Tibial nerve (tissue), 4 donors: ENCODE measurements around the gene MALAT1. TPM values are rescaled to one million over a fixed set of nuclear protein-coding genes. Genes with fewer than 3 reads are reported as not detected.

ENCODE experiments used
- DNase-seq, 2 donors: peaks; one replicate each; pipeline ENCODE4 v3.0.0-alpha.2; 2019; ENCODE audit warnings: low spot score in 2 of 2
- H3K27ac ChIP-seq, 4 donors: fragments of 200-600 bp; sonication (generic) in 3 of 4; one replicate each; pipeline ENCODE4 v1.5.1; 2017 to 2019; ENCODE audit warnings: mild to moderate bottlenecking in 1 of 4
- H3K27me3 ChIP-seq, 2 donors: fragments of 200-600 bp; sonication (generic) in 1 of 2; one replicate each; pipeline versions ENCODE4 v1.5.1 to v1.6.0; 2017 to 2019
- H3K36me3 ChIP-seq, 3 donors: fragments of 200-600 bp; sonication (generic); one replicate each; pipeline ENCODE4 v1.5.1; 2018 to 2019
- H3K4me1 ChIP-seq, 4 donors: fragments of 200-600 bp; sonication (generic) in 3 of 4; one replicate each; pipeline ENCODE4 v1.5.1; 2017 to 2019
- H3K4me3 ChIP-seq, 4 donors: fragments of 200-600 bp; sonication (generic) in 3 of 4; one replicate each; pipeline ENCODE4 v1.5.1; 2017 to 2019; ENCODE audit warnings: mild to moderate bottlenecking in 1 of 4, moderate library complexity in 1 of 4
- H3K9me3 ChIP-seq, 4 donors: fragments of 200-600 bp; sonication (generic) in 3 of 4; one replicate each; pipeline ENCODE4 v1.5.1; 2017 to 2019
- EP300 ChIP-seq, 2 donors: sonication (generic); formaldehyde crosslinking; IDR thresholded peaks; one replicate each; pipeline ENCODE4 v1.6.1; 2017; ENCODE audit warnings: antibody characterized with exemption in 2 of 2, mild to moderate bottlenecking in 1 of 2
- POLR2A ChIP-seq, 2 donors: fragments of 450-650 bp; IDR thresholded peaks; one replicate each; pipeline ENCODE4 v1.6.1; 2017; ENCODE audit warnings: antibody characterized with exemption in 2 of 2, mild to moderate bottlenecking in 2 of 2, moderate library complexity in 2 of 2
- WGBS, 2 donors: methylation state at CpG; one replicate each; pipeline ENCODE4 v1.1.5; 2018; 5-methylcytosine and 5-hydroxymethylcytosine counted together
- total RNA-seq, 4 donors: library from RNA; depleted of rRNA; stranded (reverse); fragments of >200 nt; gene quantifications; one replicate each; pipeline ENCODE4 v1.1.0, GENCODE V29; 2016
- TF ChIP-seq, protein P1 (sequence below), 5 experiments: fragments of 200-600 bp in 3 of 5; fragments of 450-650 bp in 2 of 5; sonication (generic) in 3 of 5; IDR thresholded peaks; one replicate each; pipeline ENCODE4 v1.5.1; 2016 to 2019; ENCODE audit warnings: antibody characterized with exemption in 5 of 5, mild to moderate bottlenecking in 3 of 5, moderate library complexity in 2 of 5

The MALAT1 gene
- total RNA-seq, 4 donors from 2014 or later: 20,649 to 23,532 (median 22,230) TPM

DNA sequence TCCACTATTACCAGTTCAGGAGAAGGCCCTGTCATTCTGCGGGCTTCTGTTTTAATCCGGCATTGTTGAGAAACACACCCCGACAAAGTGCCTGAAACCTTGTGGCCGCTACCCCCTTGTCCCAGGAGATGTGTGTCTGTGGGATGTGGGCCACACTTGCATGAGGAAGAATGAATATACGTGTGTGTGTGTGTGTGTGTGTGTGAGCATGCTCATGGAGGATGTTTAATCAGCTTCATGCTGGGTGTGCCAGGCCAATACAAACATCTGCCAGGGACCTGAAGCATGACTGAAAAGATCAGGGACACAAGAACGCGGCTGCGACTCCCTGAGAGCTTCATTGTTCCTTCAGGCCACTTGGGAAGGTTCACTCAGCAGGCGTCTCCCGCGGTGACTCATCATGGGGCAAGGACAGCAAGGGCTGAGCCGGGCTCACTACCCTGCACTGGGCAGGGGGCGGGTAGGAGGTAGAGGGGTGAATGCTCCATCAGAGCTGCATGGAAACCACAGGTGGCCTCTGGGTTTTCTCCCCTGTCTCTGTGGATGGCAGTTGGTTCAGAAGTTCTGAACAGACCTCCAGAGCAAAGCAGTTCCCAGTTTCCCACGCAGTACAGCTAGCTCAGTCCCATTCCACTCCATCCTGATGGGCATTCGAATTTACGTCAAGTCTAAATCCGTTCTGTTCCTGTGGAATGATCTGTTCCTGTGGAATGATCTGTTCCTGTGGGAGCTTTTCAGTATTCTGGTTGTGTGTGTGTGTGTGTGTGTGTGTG lies 7.0 kb upstream of the MALAT1 start:
- peak overlapping the region; percentile 93 to 99 (median 94) for H3K27ac ChIP-seq
- no peaks in the 10 kb centered on the region for H3K27me3 ChIP-seq
- WGBS, 2 donors: 17 to 29% methylated on average over 17 of the region's 17 CpGs
- peaks cover 20 to 98% (median 90%) of the 10 kb centered on the region in 4 donors for H3K4me1 ChIP-seq
- no peaks in the 10 kb centered on the region for H3K9me3 ChIP-seq
- DNase-seq: peak; percentile 73 to 81
- TF ChIP-seq POLR2A (IDR thresholded peaks at IDR 0.05) (peak; percentile 28 to 40), EP300 (IDR thresholded peaks at IDR 0.05) (peak; percentile 27 to 71)
- TF ChIP-seq, protein P1, sequence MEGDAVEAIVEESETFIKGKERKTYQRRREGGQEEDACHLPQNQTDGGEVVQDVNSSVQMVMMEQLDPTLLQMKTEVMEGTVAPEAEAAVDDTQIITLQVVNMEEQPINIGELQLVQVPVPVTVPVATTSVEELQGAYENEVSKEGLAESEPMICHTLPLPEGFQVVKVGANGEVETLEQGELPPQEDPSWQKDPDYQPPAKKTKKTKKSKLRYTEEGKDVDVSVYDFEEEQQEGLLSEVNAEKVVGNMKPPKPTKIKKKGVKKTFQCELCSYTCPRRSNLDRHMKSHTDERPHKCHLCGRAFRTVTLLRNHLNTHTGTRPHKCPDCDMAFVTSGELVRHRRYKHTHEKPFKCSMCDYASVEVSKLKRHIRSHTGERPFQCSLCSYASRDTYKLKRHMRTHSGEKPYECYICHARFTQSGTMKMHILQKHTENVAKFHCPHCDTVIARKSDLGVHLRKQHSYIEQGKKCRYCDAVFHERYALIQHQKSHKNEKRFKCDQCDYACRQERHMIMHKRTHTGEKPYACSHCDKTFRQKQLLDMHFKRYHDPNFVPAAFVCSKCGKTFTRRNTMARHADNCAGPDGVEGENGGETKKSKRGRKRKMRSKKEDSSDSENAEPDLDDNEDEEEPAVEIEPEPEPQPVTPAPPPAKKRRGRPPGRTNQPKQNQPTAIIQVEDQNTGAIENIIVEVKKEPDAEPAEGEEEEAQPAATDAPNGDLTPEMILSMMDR (IDR thresholded peaks at IDR 0.05): no peak
- H3K36me3 ChIP-seq: no peaks in the 10 kb centered on the region
- H3K4me3 ChIP-seq: peak overlapping the region in 1 of 4 donors; percentile 4

DNA sequence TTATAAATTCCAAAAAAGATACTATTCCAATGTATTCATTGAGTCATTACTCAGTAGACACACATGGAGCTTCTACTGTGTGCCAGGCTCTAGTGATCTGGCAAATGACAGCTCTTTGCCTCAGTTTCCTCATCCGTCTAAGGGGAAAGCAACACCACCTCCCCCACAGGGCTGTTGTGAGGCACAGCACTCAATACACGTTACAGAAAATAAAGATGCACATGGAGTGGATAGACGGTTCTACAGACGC lies 6.5 kb upstream of the MALAT1 start:
- no peak for DNase-seq

GRCh38 chr11:65492637-65493366 lies 6.0 kb upstream of the MALAT1 start:
- Histone ChIP-seq H3K9me3 (no peaks in the 10 kb centered on the region), H3K27me3 (no peaks in the 10 kb centered on the region), H3K27ac (peak overlapping the region; percentile 93 to 99 (median 94)), H3K36me3 (no peaks in the 10 kb centered on the region), H3K4me3 (peak overlapping the region in 2 of 4 donors; percentile 9 to 29), H3K4me1 (peaks cover 20 to 93% (median 85%) of the 10 kb centered on the region in 4 donors)
- TF ChIP-seq EP300 (IDR thresholded peaks at IDR 0.05): peak; percentile 73 to 84
- TF ChIP-seq, protein P1 (IDR thresholded peaks at IDR 0.05): no peak
- TF ChIP-seq POLR2A (IDR thresholded peaks at IDR 0.05): peak; percentile 30 to 57
- 13 to 16% methylated on average over 6 of the region's 6 CpGs for WGBS, 2 donors
- DNase-seq: peak; percentile 86 to 96

More for the DNA sequence above, 6.5 kb upstream of the MALAT1 start:
- no peaks in the 10 kb centered on the region for H3K27me3 ChIP-seq
- no peak overlapping the region for H3K4me3 ChIP-seq
- H3K9me3 ChIP-seq: no peaks in the 10 kb centered on the region
- H3K4me1 ChIP-seq: peaks cover 20 to 96% (median 87%) of the 10 kb centered on the region in 4 donors
- TF ChIP-seq EP300 (IDR thresholded peaks at IDR 0.05) (no peak), POLR2A (IDR thresholded peaks at IDR 0.05) (no peak)
- TF ChIP-seq, protein P1 (IDR thresholded peaks at IDR 0.05): no peak
- peak overlapping the region; percentile 93 to 99 (median 94) for H3K27ac ChIP-seq
- H3K36me3 ChIP-seq: no peaks in the 10 kb centered on the region
- 13 to 35% methylated on average over 4 of the region's 4 CpGs for WGBS, 2 donors

DNA sequence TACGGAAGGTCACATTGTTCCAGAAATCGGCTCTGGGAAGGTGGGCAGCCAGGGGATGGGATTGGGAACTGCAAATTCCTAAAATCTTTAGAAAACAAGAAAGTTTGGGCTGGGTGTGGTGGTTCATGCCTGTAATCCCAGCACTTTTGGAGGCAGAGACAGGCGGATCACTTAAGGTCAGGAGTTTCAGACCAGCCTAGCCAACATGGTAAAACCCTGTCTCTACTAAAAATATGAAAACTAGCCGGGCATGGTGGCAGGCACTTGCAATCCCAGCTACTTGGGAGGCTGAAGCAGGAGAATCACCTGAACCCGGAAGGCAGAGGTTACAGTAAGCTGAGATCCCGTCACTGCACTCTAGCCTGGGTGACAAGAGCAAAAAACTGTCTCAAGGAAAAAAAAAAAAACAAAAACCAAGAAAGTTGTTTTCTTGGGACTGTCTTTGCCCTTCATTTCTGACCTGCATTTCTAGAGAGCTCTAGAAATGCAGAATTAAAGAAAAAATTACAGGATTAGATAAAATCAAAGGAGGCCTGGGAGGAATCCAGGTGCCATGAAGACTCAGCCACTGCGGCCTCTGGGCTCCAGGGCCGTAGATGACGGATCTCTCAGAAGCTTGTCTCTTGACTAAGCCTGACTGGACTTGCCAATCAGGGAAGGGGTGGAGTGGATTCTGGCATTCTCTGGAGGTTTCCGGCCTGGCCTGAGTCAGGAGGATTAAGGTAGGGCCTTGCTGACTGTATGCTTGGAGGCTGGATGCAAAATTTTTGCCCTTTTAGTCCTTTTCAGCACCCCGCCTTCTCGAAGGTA lies 5.3 kb upstream of the MALAT1 start:
- H3K4me3 ChIP-seq: peak overlapping the region in 2 of 4 donors; percentile 13 to 29
- H3K27ac ChIP-seq: peak overlapping the region; percentile 93 to 99 (median 94)
- TF ChIP-seq POLR2A (IDR thresholded peaks at IDR 0.05): peak; percentile 55 to 56
- TF ChIP-seq, protein P1 (IDR thresholded peaks at IDR 0.05): peak in 1 of 5 experiments; percentile 5
- TF ChIP-seq EP300 (IDR thresholded peaks at IDR 0.05): peak; percentile 41 to 89
- H3K27me3 ChIP-seq: no peaks in the 10 kb centered on the region
- H3K36me3 ChIP-seq: no peaks in the 10 kb centered on the region
- H3K9me3 ChIP-seq: no peaks in the 10 kb centered on the region
- peaks cover 20 to 85% (median 78%) of the 10 kb centered on the region in 4 donors for H3K4me1 ChIP-seq
- 33 to 39% methylated on average over 12 of the region's 12 CpGs for WGBS, 2 donors
- DNase-seq: peak; percentile 71 to 74
